ENCODE results near the gene STRIT1. TPM values are rescaled to one million over a fixed set of nuclear protein-coding genes. Genes with fewer than 3 reads are reported as not detected.

Gene STRIT1
- total RNA-seq, 1 experiment from 2014 or later: not detected

- ATAC-seq (peak; percentile 93), DNase-seq (ENCODE audit: low read depth, low spot score) (peak; percentile 59)
- intact Hi-C loops (cut with micrococcal nuclease; ENCODE audit: unreplicated experiment) (loop anchor here (1.0 to 2.0 kb wide), 2 partner anchors 565 to 988 kb away; no protein-coding TSS in a partner anchor), in situ Hi-C loops (cut with HindIII; ENCODE audit: low pct_unique_long_range_greater_than_20kb, low sequenced_read_pairs) (no loop called here)
- H3K4me1 ChIP-seq (ENCODE audit: control insufficient read depth, insufficient read depth, low read length): no peaks in the 10 kb centered on the region
- no peak overlapping the region for H3K4me3 ChIP-seq (ENCODE audit: low read depth in 2 of 2, low read length in 2 of 2)
- no peak overlapping the region for H3K27ac ChIP-seq (ENCODE audit: low read length)
- ChIA-PET POLR2A (no interaction called here), CTCF (interaction anchor here (1.7 kb wide), 1 partner anchor 379 kb away, joined by 5 read pairs; no protein-coding TSS in a partner anchor)
- no peaks in the 10 kb centered on the region for H3K27me3 ChIP-seq (ENCODE audit: control insufficient read depth, insufficient read depth, low read length)
- BruUV-seq (replicated peaks): no TSS peak
- H3K36me3 ChIP-seq (ENCODE audit: control insufficient read depth, insufficient read depth, low read length): no peaks in the 10 kb centered on the region
- H3K9me3 ChIP-seq (ENCODE audit: control insufficient read depth, insufficient read depth, low read depth, low read length): no peaks in the 10 kb centered on the region
- peak; percentile 81 for TF ChIP-seq CTCF (IDR thresholded peaks at IDR 0.05)
- no peak for TF ChIP-seq TCF7L2 (IDR thresholded peaks at IDR 0.05; ENCODE audit: low read depth, low read length)
Measured at GRCh38 chr3:155323063-155323666, 29.7 kb upstream of the STRIT1 start.

- no peaks in the 10 kb centered on the region for H3K4me1 ChIP-seq (ENCODE audit: control insufficient read depth, insufficient read depth, low read length)
- ChIA-PET POLR2A (no interaction called here), CTCF (no interaction called here)
- intact Hi-C loops (cut with micrococcal nuclease; ENCODE audit: unreplicated experiment) (no loop called here), in situ Hi-C loops (cut with HindIII; ENCODE audit: low pct_unique_long_range_greater_than_20kb, low sequenced_read_pairs) (no loop called here)
- TF ChIP-seq POLR2AphosphoS5 (IDR thresholded peaks at IDR 0.05; ENCODE audit: low read depth, low read length): no peak
- TF ChIP-seq REST (IDR thresholded peaks at IDR 0.05; ENCODE audit: insufficient read depth in 1 of 2, low read depth in 2 of 2, low read length in 1 of 2): no peak
- no peak for ATAC-seq
- H3K27me3 ChIP-seq (ENCODE audit: control insufficient read depth, insufficient read depth, low read length): no peaks in the 10 kb centered on the region
- no peak overlapping the region for H3K27ac ChIP-seq (ENCODE audit: low read length)
- H3K4me3 ChIP-seq (ENCODE audit: low read depth in 2 of 2, low read length in 2 of 2): no peak overlapping the region
- no peaks in the 10 kb centered on the region for H3K9me3 ChIP-seq (ENCODE audit: control insufficient read depth, insufficient read depth, low read depth, low read length)
- no peaks in the 10 kb centered on the region for H3K36me3 ChIP-seq (ENCODE audit: control insufficient read depth, insufficient read depth, low read length)
- BruUV-seq (replicated peaks): no TSS peak
- no peak for DNase-seq (ENCODE audit: low read depth, low spot score)
Measured at GRCh38 chr3:155321418-155321817, 27.9 kb upstream of the STRIT1 start.

GRCh38 chr3:155320934-155321333 lies 27.5 kb upstream of the STRIT1 start:
- ChIA-PET CTCF (no interaction called here), POLR2A (no interaction called here)
- in situ Hi-C loops (cut with HindIII; ENCODE audit: low pct_unique_long_range_greater_than_20kb, low sequenced_read_pairs) (no loop called here), intact Hi-C loops (cut with micrococcal nuclease; ENCODE audit: unreplicated experiment) (no loop called here)
- no peak for ATAC-seq
- Histone ChIP-seq H3K9me3 (ENCODE audit: control insufficient read depth, insufficient read depth, low read depth, low read length) (no peaks in the 10 kb centered on the region), H3K27me3 (ENCODE audit: control insufficient read depth, insufficient read depth, low read length) (no peaks in the 10 kb centered on the region), H3K36me3 (ENCODE audit: control insufficient read depth, insufficient read depth, low read length) (no peaks in the 10 kb centered on the region), H3K27ac (ENCODE audit: low read length) (no peak overlapping the region), H3K4me3 (ENCODE audit: low read depth in 2 of 2, low read length in 2 of 2) (no peak overlapping the region), H3K4me1 (ENCODE audit: control insufficient read depth, insufficient read depth, low read length) (no peaks in the 10 kb centered on the region)
- no TSS peak for BruUV-seq (replicated peaks)
- TF ChIP-seq TCF7L2 (IDR thresholded peaks at IDR 0.05; ENCODE audit: low read depth, low read length): no peak
- TF ChIP-seq POLR2AphosphoS5 (IDR thresholded peaks at IDR 0.05; ENCODE audit: low read depth, low read length): no peak
- TF ChIP-seq REST (IDR thresholded peaks at IDR 0.05; ENCODE audit: insufficient read depth in 1 of 2, low read depth in 2 of 2, low read length in 1 of 2): no peak
- no peak for TF ChIP-seq CTCF (IDR thresholded peaks at IDR 0.05)
- no peak for TF ChIP-seq SIN3A (IDR thresholded peaks at IDR 0.05; ENCODE audit: borderline replicate concordance, insufficient read depth, low read depth, low read length)
- DNase-seq (ENCODE audit: low read depth, low spot score): no peak

All from Panc1 (cell line).